ENCODE measurements around the gene PHOX2B. TPM values are rescaled to one million over a fixed set of nuclear protein-coding genes. Genes with fewer than 3 reads are reported as not detected.

PHOX2B gene
- not detected for total RNA-seq

GRCh38 chr4:41748571-41749475 lies at the start of gene PHOX2B:
TSS of gene PHOX2B (minus strand) at chr4:41748725. CDS start at chr4:41748610, 115 bp downstream.
- peaks cover 13 to 21% of the 10 kb centered on the region in 2 donors for H3K36me3 Mint-ChIP-seq
- ATAC-seq (no peak), DNase-seq (ENCODE audit: low spot score in 2 of 2) (no peak)
- no peak within 1 kb of the TSS for H3K27ac Mint-ChIP-seq
- H3K9me3 Mint-ChIP-seq, result peaks cover 5 to 6% of the 10 kb centered on the region in 2 donors

GRCh38 chr4:41797260-41797659 lies 48.7 kb upstream of the PHOX2B start:
- peaks cover 0 to 5% of the 10 kb centered on the region in 2 donors for H3K9me3 Mint-ChIP-seq
- H3K27ac Mint-ChIP-seq, result no peak overlapping the region
- no peak for DNase-seq (ENCODE audit: low spot score in 2 of 2)
- ATAC-seq, result no peak
- peaks cover 0 to 6% of the 10 kb centered on the region in 2 donors for H3K36me3 Mint-ChIP-seq

- Mint-ChIP-seq H3K36me3 (no peaks in the 10 kb centered on the region), H3K9me3 (no peaks in the 10 kb centered on the region), H3K27ac (no peak overlapping the region)
- no peak for DNase-seq (ENCODE audit: low spot score in 2 of 2)
- no peak for ATAC-seq
Observed at GRCh38 chr4:41796545-41797210, 48.2 kb upstream of the PHOX2B start.

- no peaks in the 10 kb centered on the region for H3K9me3 Mint-ChIP-seq
- DNase-seq (ENCODE audit: low spot score in 2 of 2) (no peak), ATAC-seq (no peak)
- no peak overlapping the region for H3K27ac Mint-ChIP-seq
- H3K36me3 Mint-ChIP-seq, result no peaks in the 10 kb centered on the region
Observed at GRCh38 chr4:41795796-41796385, 47.4 kb upstream of the PHOX2B start.

- no peaks in the 10 kb centered on the region for H3K36me3 Mint-ChIP-seq
- H3K27ac Mint-ChIP-seq, result no peak overlapping the region
- DNase-seq (ENCODE audit: low spot score in 2 of 2) (no peak), ATAC-seq (no peak)
- no peaks in the 10 kb centered on the region for H3K9me3 Mint-ChIP-seq
Observed at GRCh38 chr4:41792166-41792565, 43.6 kb upstream of the PHOX2B start.

GRCh38 chr4:41791557-41791956 lies 43.0 kb upstream of the PHOX2B start:
- no peak for ATAC-seq
- Mint-ChIP-seq H3K27ac (no peak overlapping the region), H3K36me3 (no peaks in the 10 kb centered on the region), H3K9me3 (no peaks in the 10 kb centered on the region)
- no peak for DNase-seq (ENCODE audit: low spot score in 2 of 2)

- ATAC-seq, result no peak
- Mint-ChIP-seq H3K36me3 (no peaks in the 10 kb centered on the region), H3K27ac (no peak overlapping the region), H3K9me3 (no peaks in the 10 kb centered on the region)
- DNase-seq (ENCODE audit: low spot score in 2 of 2), result no peak
Observed at GRCh38 chr4:41787931-41788330, 39.4 kb upstream of the PHOX2B start.

- ATAC-seq, result no peak
- Mint-ChIP-seq H3K36me3 (no peaks in the 10 kb centered on the region), H3K9me3 (no peaks in the 10 kb centered on the region), H3K27ac (no peak overlapping the region)
- no peak for DNase-seq (ENCODE audit: low spot score in 2 of 2)
Observed at GRCh38 chr4:41785665-41786064, 37.1 kb upstream of the PHOX2B start.

GRCh38 chr4:41784191-41784979 lies 35.9 kb upstream of the PHOX2B start:
- ATAC-seq, result no peak
- Mint-ChIP-seq H3K36me3 (no peaks in the 10 kb centered on the region), H3K9me3 (no peaks in the 10 kb centered on the region), H3K27ac (no peak overlapping the region)
- DNase-seq (ENCODE audit: low spot score in 2 of 2), result no peak

GRCh38 chr4:41776466-41776865 lies 27.9 kb upstream of the PHOX2B start:
- Mint-ChIP-seq H3K27ac (no peak overlapping the region), H3K36me3 (no peaks in the 10 kb centered on the region), H3K9me3 (no peaks in the 10 kb centered on the region)
- DNase-seq (ENCODE audit: low spot score in 2 of 2) (no peak), ATAC-seq (no peak)

GRCh38 chr4:41763729-41764128 lies 15.2 kb upstream of the PHOX2B start:
- Mint-ChIP-seq H3K9me3 (peaks cover 3% of the 10 kb centered on the region in 2 donors), H3K27ac (no peak overlapping the region), H3K36me3 (no peaks in the 10 kb centered on the region)
- ATAC-seq (no peak), DNase-seq (ENCODE audit: low spot score in 2 of 2) (no peak)

- DNase-seq (ENCODE audit: low spot score in 2 of 2) (no peak), ATAC-seq (no peak)
- Mint-ChIP-seq H3K36me3 (no peaks in the 10 kb centered on the region), H3K9me3 (peaks cover 3% of the 10 kb centered on the region in 2 donors), H3K27ac (no peak overlapping the region)
Observed at GRCh38 chr4:41758884-41759283, 10.4 kb upstream of the PHOX2B start.

- Mint-ChIP-seq H3K27ac (no peak overlapping the region), H3K36me3 (no peaks in the 10 kb centered on the region), H3K9me3 (no peaks in the 10 kb centered on the region)
- DNase-seq (ENCODE audit: low spot score in 2 of 2), result no peak
- peak in 1 of 2 donors; percentile 32 for ATAC-seq
Observed at GRCh38 chr4:41757521-41758156, 9.1 kb upstream of the PHOX2B start.

- ATAC-seq (no peak), DNase-seq (ENCODE audit: low spot score in 2 of 2) (no peak)
- Mint-ChIP-seq H3K36me3 (no peaks in the 10 kb centered on the region), H3K27ac (no peak overlapping the region), H3K9me3 (no peaks in the 10 kb centered on the region)
Observed at GRCh38 chr4:41753942-41754341, 5.4 kb upstream of the PHOX2B start.

- Mint-ChIP-seq H3K36me3 (peaks cover 0 to 4% of the 10 kb centered on the region in 2 donors), H3K27ac (peak overlapping the region in 1 of 2 donors; percentile 62), H3K9me3 (no peaks in the 10 kb centered on the region)
- no peak for ATAC-seq
- DNase-seq (ENCODE audit: low spot score in 2 of 2), result no peak
Observed at GRCh38 chr4:41752081-41752836, 3.7 kb upstream of the PHOX2B start.
